Left forelimb (tissue), 1 donor: ENCODE measurements around the gene CIT.

Source experiments
- DNase-seq: peaks from one replicate; pipeline ENCODE4 v3.0.0-alpha.2; 2018; ENCODE audit warnings: low spot score

Gene CIT

DNA sequence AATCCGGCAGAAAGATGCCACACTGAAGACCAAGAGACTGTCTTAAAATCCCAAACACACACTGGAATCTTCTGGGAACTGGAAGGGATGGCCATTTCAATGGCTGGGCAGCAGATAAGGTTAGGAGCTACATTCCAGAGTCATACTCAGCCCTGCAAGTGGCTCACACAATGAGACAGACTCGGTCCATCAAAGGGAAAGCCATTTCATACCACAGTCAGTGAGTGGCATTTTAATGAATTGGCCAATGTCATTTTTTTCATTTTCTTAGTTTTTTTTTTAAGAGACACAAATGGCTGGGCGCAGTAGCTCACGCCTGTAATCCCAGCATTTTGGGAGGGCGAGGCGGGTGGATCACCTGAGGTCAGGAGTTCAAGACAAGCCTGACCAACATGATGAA is 17.9 kb downstream of the CIT start:
- no peak for DNase-seq

- DNase-seq: no peak
These were observed 20.0 kb downstream of the CIT start for GRCh38 chr12:119857041-119857591.

DNA sequence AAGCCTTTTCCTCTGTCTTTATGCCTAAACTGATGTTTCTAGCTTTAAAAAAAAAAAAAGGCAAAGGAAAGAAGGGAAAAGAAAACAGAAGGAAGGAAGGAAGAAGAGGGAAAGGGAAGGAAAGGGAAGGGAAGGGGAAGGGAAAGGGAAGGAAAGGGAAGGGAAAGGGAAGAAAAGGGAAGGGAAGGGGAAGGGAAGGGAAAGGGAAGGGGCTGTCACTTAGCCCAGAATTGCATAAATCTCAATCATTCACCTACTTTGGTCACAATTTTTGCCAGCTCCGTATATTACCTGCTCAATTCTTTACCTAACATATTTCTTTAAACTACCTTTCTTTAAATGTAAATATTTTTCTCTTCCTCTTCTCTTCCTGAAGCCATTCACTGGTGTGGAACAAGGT is 26.8 kb downstream of the CIT start:
- no peak for DNase-seq

DNA sequence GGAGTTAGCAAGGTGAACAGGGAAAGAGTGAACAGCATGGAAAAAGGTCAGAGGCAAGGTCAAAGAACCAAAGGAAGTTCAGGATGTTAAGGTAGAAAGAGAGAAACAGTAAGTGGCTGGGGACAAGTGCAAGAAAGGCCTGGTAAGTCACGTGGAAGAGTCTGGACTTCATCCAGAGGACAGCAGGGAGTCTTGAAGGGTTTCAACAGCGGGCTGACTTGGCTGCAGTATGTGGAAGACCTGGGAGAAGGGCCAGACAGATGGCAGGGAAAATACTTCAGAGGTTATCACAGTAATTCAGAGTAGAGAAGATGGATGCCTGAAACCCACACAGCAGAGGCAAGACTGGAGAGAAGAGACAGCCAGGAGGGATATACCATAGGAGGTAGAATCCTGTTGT is 34.0 kb downstream of the CIT start:
- DNase-seq: no peak

DNA sequence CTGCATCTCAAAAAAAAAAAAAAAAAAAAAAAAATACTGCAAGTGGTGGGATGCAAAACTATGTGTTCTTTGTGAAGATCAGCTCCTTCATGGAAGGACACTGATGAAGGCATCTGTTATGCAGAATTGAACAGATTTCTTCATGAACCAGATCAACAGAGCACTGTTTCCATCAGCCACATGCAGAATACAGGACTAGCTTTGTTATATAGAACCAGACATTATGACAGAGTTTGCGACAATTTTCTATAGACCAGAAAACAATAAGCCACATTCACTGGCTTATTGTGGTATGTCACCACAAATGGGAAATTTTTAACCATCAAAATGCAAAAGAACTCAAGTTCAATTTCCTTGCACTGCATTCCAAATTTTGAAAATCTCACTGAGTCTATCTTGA is 34.7 kb downstream of the CIT start:
- no peak for DNase-seq

- no peak for DNase-seq
These were observed 35.5 kb downstream of the CIT start for GRCh38 chr12:119841433-119842210.

- DNase-seq: no peak
These were observed 36.5 kb downstream of the CIT start for GRCh38 chr12:119840582-119840981.

GRCh38 chr12:119840168-119840567 is 37.0 kb downstream of the CIT start:
- DNase-seq: no peak

DNA sequence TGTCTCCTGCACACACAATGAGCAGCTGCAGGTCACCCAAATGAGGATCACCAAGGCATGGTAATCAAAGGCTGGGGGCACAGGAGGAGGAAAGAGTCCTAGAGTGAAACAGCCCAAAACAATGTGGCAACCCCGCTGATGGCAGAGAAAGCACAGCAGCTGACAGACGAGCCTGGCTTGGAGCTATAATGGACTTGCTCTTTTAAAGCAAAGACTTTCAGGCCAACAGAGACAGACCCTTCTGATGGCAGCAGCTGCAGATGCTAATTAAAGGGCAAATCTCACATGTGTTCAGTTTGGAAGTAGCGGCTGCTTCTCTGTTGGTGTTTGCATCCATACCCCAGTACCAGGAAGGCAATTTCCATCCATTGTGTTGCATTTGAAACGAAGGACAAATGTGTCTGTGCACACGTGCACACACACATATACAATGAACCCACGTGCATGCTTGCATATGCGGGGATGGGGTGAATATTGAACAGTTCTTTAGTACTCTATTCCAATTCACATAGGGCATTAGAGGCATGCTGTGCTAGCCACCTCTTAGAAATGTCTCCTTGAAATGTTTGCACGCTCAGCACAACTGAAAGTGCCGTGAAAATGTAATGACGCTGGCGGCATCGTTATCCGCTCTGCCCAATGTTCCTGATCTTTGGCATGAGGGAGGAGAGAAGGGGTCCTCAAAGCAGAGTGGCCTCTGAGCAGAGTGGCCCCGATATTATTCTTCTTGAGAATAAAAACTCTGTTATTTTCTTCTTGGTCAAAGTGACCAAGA is 38.1 kb downstream of the CIT start:
- DNase-seq: no peak

DNA sequence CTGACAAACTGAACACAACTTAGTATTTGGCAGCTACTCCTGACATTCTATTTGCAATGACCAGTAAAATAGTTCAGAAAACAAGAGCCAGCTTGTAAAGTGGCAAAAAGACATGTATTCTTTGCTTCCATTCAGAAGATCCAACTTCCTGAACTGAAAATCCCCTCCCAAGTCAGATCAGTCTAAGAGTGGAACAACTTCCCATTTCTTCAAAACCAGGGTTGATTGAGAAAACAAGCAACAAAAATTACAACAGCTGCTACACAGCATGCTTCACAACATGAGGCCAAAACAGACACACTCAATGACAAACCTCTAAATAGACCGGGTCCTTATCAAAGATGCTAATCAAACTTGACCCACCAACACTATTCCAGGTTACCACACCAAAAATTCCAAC is 40.3 kb downstream of the CIT start:
- DNase-seq: no peak

- no peak for DNase-seq
These were observed 42.1 kb downstream of the CIT start for GRCh38 chr12:119835068-119835467.

GRCh38 chr12:119829439-119829838 is 47.7 kb downstream of the CIT start:
- DNase-seq: no peak

- DNase-seq: no peak
These were observed 48.8 kb downstream of the CIT start for GRCh38 chr12:119828300-119828699.

- no peak for DNase-seq
These were observed 49.4 kb downstream of the CIT start for GRCh38 chr12:119827760-119828159.

- DNase-seq: no peak
These were observed 50.3 kb downstream of the CIT start for GRCh38 chr12:119826661-119827445.

DNA sequence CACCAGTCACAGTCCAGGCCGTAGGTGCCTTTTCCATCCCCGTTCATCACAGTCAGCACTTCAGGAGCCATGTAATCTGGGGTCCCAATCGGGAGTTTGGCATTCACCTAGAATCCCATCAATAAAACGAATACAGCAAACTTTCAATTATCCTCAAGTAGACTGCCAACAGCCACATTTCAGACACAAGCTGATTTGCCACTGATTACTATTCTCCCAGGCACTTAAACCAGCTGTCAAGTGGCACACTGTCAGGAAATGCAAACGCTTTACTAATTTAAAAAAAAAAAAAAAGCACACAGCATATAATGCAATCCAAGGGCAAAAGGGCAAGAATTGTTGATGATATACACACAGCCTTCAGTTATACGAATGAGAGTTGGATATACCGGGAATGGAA is 51.9 kb downstream of the CIT start:
- no peak for DNase-seq

DNA sequence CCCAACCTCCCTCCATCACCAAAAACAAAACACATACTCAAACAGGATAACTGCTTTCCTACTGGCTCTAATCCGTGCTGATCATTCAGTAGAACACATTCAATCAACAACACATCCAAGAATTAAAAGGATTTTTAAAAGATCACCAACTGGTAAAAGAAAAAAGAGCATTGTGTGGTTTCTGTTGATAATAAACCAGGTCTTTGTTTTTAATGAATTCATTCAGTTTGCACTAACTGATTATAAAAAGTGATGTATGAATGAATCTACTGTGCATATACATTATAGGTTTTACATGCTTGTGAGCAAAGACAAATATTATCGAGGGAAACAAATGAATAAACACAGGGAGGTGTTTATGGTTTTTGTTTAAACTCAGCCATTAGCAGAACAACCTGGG is 55.1 kb downstream of the CIT start:
- DNase-seq: no peak

GRCh38 chr12:119819322-119819721 is 57.8 kb downstream of the CIT start:
- DNase-seq: no peak

GRCh38 chr12:119817546-119818343 is 59.4 kb downstream of the CIT start:
- no peak for DNase-seq

DNA sequence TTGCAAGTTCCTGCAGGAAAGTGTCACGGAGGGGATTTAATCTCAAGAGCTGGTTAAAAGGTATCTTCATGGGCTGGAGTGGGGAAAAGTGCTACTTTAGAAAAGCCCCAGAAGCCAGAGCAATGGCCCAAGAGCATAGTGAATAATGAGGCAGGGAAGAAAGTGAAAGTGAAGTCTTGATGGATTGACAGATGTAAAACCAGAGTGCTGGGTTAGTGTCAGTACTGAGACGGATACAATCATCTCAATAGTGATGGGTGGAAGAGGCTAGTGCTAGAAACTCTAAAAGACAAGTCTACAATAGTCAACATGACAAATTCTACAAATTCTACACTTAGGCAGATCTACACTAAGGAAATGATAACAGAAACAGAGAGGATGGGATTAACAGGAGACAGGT is 68.1 kb downstream of the CIT start:
- no peak for DNase-seq

- no peak for DNase-seq
These were observed 68.7 kb downstream of the CIT start for GRCh38 chr12:119808441-119808840.

- DNase-seq: no peak
These were observed 69.7 kb downstream of the CIT start for GRCh38 chr12:119807380-119807779.
